ENCODE data around the gene ARMH3. TPM values are rescaled to one million over a fixed set of nuclear protein-coding genes. Genes with fewer than 3 reads are reported as not detected.

Gene ARMH3
- total and polyA plus RNA-seq, 8 donors: 7.5 to 15.8 (median 10.7) TPM

DNA sequence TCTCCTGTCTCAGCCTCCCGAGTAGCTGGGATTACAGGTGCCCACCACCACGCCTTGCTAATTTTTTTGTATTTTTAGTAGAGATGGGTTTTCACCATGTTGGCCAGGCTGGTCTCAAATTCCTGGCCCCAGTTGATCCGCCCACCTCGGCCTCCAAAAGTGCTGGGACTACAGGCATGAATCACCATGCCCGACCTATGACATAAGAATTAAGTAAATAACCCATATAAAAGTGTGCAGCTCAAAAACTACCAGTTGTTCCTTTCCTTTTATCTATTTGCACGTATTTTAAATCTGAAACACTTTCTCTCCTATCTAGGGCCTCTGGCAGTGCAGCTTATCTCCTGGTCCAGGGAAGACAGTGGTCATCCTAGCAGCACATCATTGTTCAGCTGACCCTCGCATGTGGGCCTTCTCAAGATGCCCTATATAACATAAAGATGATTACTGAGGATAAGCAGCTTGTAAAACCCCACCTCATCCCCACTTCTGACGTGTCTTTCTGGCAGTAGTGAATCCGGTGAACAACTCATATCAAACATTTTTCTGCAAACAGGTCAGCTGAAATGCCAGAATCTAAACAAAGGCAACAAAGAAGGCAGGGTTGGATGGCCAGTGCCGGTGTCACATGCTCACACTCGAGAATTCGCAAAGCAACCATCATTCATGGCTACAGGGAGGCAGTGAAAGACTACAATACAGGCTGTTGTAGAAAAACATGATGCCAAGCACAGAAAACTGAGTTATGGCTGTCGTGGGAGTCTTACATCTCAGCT, 176.3 kb downstream of the ARMH3 start:
- H3K4me1 ChIP-seq: no peaks in the 10 kb centered on the region
- no peak overlapping the region for H3K4me3 ChIP-seq
- DNase-seq (no peak), ATAC-seq (no peak), FAIRE-seq (no peak)
- TF ChIP-seq CTCF (IDR thresholded peaks at IDR 0.05): no peak
- no peaks in the 10 kb centered on the region for H3K36me3 ChIP-seq
- no peak overlapping the region for H3K27ac ChIP-seq
- WGBS, 2 donors: 91 to 92% methylated on average over 13 of the region's 13 CpGs
- intact Hi-C loops (cut with DNase I): no loop called here
- H3K9me3 ChIP-seq: no peaks in the 10 kb centered on the region
- H3K27me3 ChIP-seq: no peaks in the 10 kb centered on the region

GRCh38 chr10:101878869-101879268, 177.1 kb downstream of the ARMH3 start:
- Histone ChIP-seq H3K4me1 (no peaks in the 10 kb centered on the region), H3K4me3 (no peak overlapping the region), H3K27ac (no peak overlapping the region), H3K9me3 (no peaks in the 10 kb centered on the region), H3K36me3 (no peaks in the 10 kb centered on the region), H3K27me3 (no peaks in the 10 kb centered on the region)
- 92% methylated on average over 3 of the region's 3 CpGs for WGBS, 2 donors
- intact Hi-C loops (cut with DNase I): no loop called here
- DNase-seq (no peak), ATAC-seq (no peak), FAIRE-seq (no peak)
- TF ChIP-seq CTCF (IDR thresholded peaks at IDR 0.05): no peak

DNA sequence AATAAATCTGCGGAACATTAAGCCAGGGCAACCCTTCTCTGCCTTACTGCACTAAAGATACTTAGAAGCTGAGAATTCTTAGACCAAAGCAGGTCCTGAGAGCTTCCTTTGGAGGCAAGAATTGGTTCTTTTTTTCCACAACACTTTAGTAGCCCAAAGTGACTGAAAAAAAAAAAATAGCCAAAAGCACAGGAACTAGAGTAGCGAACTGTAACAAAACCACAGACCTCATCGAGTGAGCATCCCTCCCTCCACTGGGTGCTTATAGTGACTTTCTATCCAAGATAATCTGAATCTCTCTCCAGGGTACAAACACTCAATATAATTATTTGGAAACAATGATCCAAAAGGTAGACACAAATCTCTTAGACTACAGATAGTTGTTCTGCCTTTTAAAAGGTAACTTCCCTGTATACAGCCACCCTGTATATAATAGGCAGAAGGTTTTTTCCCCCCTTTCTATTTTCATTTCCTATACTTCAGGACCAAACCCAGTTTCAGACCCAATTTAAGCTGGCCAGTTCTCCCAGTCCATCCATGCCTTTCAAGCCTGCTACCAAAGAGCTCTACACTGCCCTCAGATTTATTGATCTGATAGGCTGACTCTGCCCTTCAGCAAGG, 180.8 kb downstream of the ARMH3 start:
- Histone ChIP-seq H3K27ac (no peak overlapping the region), H3K9me3 (no peaks in the 10 kb centered on the region), H3K4me3 (no peak overlapping the region), H3K4me1 (no peaks in the 10 kb centered on the region), H3K27me3 (no peaks in the 10 kb centered on the region), H3K36me3 (no peaks in the 10 kb centered on the region)
- intact Hi-C loops (cut with DNase I): no loop called here
- no peak for TF ChIP-seq CTCF (IDR thresholded peaks at IDR 0.05)
- no peak for ATAC-seq
- DNase-seq: no peak
- no peak for FAIRE-seq
- WGBS, 2 donors: 94 to 95% methylated on average over 3 of the region's 3 CpGs

- Histone ChIP-seq H3K4me1 (no peaks in the 10 kb centered on the region), H3K27ac (no peak overlapping the region), H3K4me3 (no peak overlapping the region), H3K9me3 (no peaks in the 10 kb centered on the region), H3K36me3 (no peaks in the 10 kb centered on the region), H3K27me3 (no peaks in the 10 kb centered on the region)
- no peak for TF ChIP-seq CTCF (IDR thresholded peaks at IDR 0.05)
- intact Hi-C loops (cut with DNase I): no loop called here
- FAIRE-seq (no peak), ATAC-seq (no peak), DNase-seq (no peak)
These were observed 181.7 kb downstream of the ARMH3 start for GRCh38 chr10:101874252-101874651.

- Histone ChIP-seq H3K4me1 (no peaks in the 10 kb centered on the region), H3K27me3 (no peaks in the 10 kb centered on the region), H3K36me3 (no peaks in the 10 kb centered on the region), H3K4me3 (no peak overlapping the region), H3K27ac (no peak overlapping the region), H3K9me3 (no peaks in the 10 kb centered on the region)
- intact Hi-C loops (cut with DNase I): no loop called here
- 63 to 71% methylated on average over 1 of the region's 1 CpG for WGBS, 2 donors
- no peak for FAIRE-seq
- TF ChIP-seq CTCF (IDR thresholded peaks at IDR 0.05): no peak
- DNase-seq: no peak
- no peak for ATAC-seq
These were observed 188.0 kb downstream of the ARMH3 start for GRCh38 chr10:101867931-101868330.
